HTR-8/SVneo (cell line): ENCODE results near the gene RAB40B.

Source experiments
- DNase-seq: peaks from one replicate; pipeline ENCODE4 v3.0.0; 2011; ENCODE audit warnings: low spot score, mixed read lengths; ENCODE audit not compliant: insufficient read length
- FAIRE-seq: peaks from 2 replicates; lab custom pipeline; 2011; peaks lifted over from hg19 to GRCh38; lab: Jason Lieb, UNC

Gene RAB40B

GRCh38 chr17:82674656-82675475, 23.6 kb downstream of the RAB40B start:
- no peak for DNase-seq
- no peak for FAIRE-seq

- no peak for DNase-seq
- FAIRE-seq, result no peak
Observed at GRCh38 chr17:82670661-82671450, 27.6 kb downstream of the RAB40B start.

- DNase-seq, result no peak
Observed at GRCh38 chr17:82668631-82669099, 29.8 kb downstream of the RAB40B start.

GRCh38 chr17:82668024-82668630, 30.4 kb downstream of the RAB40B start:
- no peak for DNase-seq
- no peak for FAIRE-seq

More at GRCh38 chr17:82668631-82669099, 29.8 kb downstream of the RAB40B start:
- no peak for FAIRE-seq

GRCh38 chr17:82667668-82668000, 30.9 kb downstream of the RAB40B start:
- FAIRE-seq (no peak), DNase-seq (no peak)

GRCh38 chr17:82666931-82667667, 31.4 kb downstream of the RAB40B start:
- FAIRE-seq, result no peak
- DNase-seq, result no peak

- DNase-seq (no peak), FAIRE-seq (no peak)
Observed at GRCh38 chr17:82665891-82666290, 32.6 kb downstream of the RAB40B start.

- FAIRE-seq (no peak), DNase-seq (no peak)
Observed at GRCh38 chr17:82665217-82665616, 33.3 kb downstream of the RAB40B start.

- FAIRE-seq, result no peak
Observed at GRCh38 chr17:82664701-82665182, 33.8 kb downstream of the RAB40B start.

GRCh38 chr17:82664276-82664575, 34.3 kb downstream of the RAB40B start:
- DNase-seq (no peak), FAIRE-seq (no peak)

More at GRCh38 chr17:82664701-82665182, 33.8 kb downstream of the RAB40B start:
- no peak for DNase-seq

GRCh38 chr17:82663381-82664275, 34.9 kb downstream of the RAB40B start:
- DNase-seq (no peak), FAIRE-seq (no peak)

- DNase-seq (no peak), FAIRE-seq (no peak)
Observed at GRCh38 chr17:82662711-82663261, 35.7 kb downstream of the RAB40B start.

- no peak for FAIRE-seq
Observed at GRCh38 chr17:82661717-82662683, 36.5 kb downstream of the RAB40B start.

GRCh38 chr17:82659886-82660285, 38.6 kb downstream of the RAB40B start:
- FAIRE-seq, result no peak
- no peak for DNase-seq

More at GRCh38 chr17:82661717-82662683, 36.5 kb downstream of the RAB40B start:
- DNase-seq, result no peak

- DNase-seq, result no peak
Observed at GRCh38 chr17:82658796-82659452, 39.6 kb downstream of the RAB40B start.

GRCh38 chr17:82658331-82658730, 40.2 kb downstream of the RAB40B start:
- DNase-seq (no peak), FAIRE-seq (no peak)

More at GRCh38 chr17:82658796-82659452, 39.6 kb downstream of the RAB40B start:
- no peak for FAIRE-seq

- DNase-seq (no peak), FAIRE-seq (no peak)
Observed at GRCh38 chr17:82657926-82658325, 40.6 kb downstream of the RAB40B start.
